PFSK-1 (cell line): ENCODE measurements around the gene IQGAP3.

Source experiments
- FOXP2 ChIP-seq: optimal IDR thresholded peaks from 2 replicates; pipeline ENCODE3; 2011; ENCODE audit warnings: borderline replicate concordance, control low read depth, inconsistent platforms; ENCODE audit not compliant: insufficient read depth; ENCODE audit errors: extremely low read length, extremely low read depth
- POLR2AphosphoS5 ChIP-seq: IDR thresholded peaks from 2 replicates; pipeline ENCODE4 v1.6.1; 2012; ENCODE audit warnings: low read depth, mild to moderate bottlenecking, control low read depth, low read length, moderate library complexity
- SIN3A ChIP-seq: IDR thresholded peaks from 2 replicates; pipeline ENCODE4 v1.6.1; 2012; ENCODE audit warnings: mild to moderate bottlenecking, low read length, moderate library complexity, borderline replicate concordance; ENCODE audit not compliant: insufficient read depth
- TAF1 ChIP-seq: IDR thresholded peaks from 2 replicates; pipeline ENCODE4 v1.6.1; 2012; ENCODE audit warnings: low read length, control low read depth, borderline replicate concordance; ENCODE audit not compliant: insufficient read depth

DNA sequence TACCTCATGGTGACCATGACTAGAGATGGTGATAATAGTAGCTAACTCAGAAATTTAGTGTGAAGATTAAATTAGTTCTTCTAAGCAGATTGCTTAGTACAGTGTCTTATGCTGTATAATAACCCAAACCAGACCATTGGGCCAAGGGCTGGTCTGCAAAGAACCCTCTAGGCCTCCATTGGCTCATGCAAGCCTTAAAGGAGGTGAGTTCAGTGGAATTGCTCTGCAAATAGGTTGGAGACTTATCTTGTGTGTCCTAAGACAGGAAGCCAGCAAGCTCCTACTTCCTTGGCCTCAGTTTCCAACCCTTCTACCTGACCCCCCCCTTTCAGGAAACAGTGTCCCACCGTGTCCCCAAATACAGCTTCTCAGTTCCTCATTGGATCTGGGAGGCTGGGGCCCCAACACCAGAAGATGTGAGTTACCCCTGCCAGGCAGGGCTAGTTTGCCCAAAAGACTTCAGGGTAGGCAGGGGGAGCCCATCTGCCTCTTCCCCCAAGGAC lies 69.9 kb downstream of the IQGAP3 start:
- TF ChIP-seq POLR2AphosphoS5, result no peak
- no peak for TF ChIP-seq SIN3A
- TF ChIP-seq TAF1, result no peak
- TF ChIP-seq FOXP2, result no peak
